ENCODE measurements around the gene GOLGA6L2. TPM values are rescaled to one million over a fixed set of nuclear protein-coding genes. Genes with fewer than 3 reads are reported as not detected.
"Not testable (repeated sequence)": the region's sequence is repeated elsewhere in the genome, so short reads cannot be mapped to it uniquely, and the experiment has no call there.

GOLGA6L2 gene
- total RNA-seq, 1 experiment from 2014 or later: not detected

DNA sequence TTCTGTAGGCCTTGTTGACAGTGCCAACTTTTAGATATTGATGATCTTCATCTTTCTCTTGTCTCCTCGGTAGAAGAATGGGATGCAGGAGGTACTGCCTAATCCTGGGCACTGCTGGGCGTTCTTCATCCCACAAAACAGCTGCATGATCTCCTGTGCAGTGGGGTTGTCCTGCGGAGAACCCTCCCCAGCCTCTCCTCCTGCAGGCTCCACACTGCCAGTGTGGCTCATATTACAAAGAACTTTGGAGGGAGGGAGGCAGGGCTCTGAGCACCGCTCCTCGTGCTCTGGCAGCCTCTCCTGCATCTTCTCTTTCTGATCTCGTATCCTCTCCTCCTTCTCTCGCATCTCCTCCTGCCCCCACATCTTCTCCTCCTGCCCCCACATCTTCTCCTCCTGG, 7.5 kb downstream of the GOLGA6L2 start:
- no peaks in the 10 kb centered on the region for H3K9me3 ChIP-seq (replicated peaks)
- no peaks in the 10 kb centered on the region for H3K27me3 ChIP-seq
- DNase-seq: peak; percentile 48 to 69
- H3K4me3 ChIP-seq: no peak overlapping the region
- H3K27ac ChIP-seq: no peak overlapping the region
- H3K4me1 ChIP-seq: no peaks in the 10 kb centered on the region
- H3K36me3 ChIP-seq: no peaks in the 10 kb centered on the region

DNA sequence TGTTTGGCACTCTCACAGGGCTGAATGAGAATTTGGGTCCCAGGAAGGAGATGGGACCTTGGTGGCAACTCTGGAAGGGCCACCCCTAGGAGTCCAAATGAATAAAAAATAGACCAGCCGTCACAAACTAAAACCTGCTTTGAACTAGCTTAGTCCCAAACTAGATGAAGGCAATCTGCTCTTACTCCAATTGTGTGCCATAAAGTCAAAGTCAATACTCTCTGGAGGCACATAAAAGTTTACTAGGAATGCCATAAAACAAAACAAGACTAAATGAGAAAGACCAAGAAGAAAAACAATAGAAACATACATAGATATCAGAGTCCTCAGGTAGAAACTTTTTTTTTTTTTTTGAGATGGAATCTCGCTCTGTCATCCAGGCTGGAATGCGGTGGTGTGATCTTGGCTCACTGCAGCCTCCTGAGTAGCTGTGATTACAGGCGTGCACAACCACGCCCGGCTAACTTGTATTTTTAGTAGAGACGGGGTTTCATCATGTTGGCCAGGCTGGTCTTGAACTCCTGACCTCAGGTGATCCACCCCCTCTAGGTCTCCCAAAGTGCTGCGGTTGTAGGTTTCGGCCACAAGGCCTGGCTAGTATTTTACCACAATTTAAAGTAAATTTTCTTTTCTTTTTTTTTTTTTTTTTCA, 8.1 kb downstream of the GOLGA6L2 start:
- no peak overlapping the region for H3K4me3 ChIP-seq
- no peaks in the 10 kb centered on the region for H3K36me3 ChIP-seq
- H3K9me3 ChIP-seq (replicated peaks): no peaks in the 10 kb centered on the region
- no peak for DNase-seq
- H3K27me3 ChIP-seq: no peaks in the 10 kb centered on the region
- H3K4me1 ChIP-seq: no peaks in the 10 kb centered on the region
- no peak overlapping the region for H3K27ac ChIP-seq

DNA sequence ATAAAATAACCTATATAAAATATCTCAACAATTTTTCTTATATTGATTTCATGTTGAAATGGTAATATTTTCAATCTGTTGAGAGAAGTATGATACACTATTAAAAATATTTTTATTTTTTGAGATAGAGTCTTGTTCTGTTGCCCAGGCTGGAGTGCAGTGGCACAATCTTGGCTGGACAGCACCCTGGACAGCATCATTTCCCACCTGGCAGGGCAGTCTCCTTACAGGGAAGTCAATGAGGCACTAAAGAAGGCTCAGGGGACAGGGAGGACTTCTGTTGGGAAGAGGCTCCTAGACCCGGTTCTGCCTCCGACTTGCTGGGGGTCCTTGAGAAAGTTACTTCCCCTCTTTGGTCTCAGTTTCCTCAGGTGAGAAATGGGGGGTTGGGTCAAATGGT, 9.4 kb downstream of the GOLGA6L2 start:
- Histone ChIP-seq H3K4me1 (no peaks in the 10 kb centered on the region), H3K4me3 (no peak overlapping the region), H3K27me3 (no peaks in the 10 kb centered on the region), H3K27ac (no peak overlapping the region), H3K9me3 (replicated peaks) (no peaks in the 10 kb centered on the region), H3K36me3 (no peaks in the 10 kb centered on the region)
- no peak for DNase-seq

DNA sequence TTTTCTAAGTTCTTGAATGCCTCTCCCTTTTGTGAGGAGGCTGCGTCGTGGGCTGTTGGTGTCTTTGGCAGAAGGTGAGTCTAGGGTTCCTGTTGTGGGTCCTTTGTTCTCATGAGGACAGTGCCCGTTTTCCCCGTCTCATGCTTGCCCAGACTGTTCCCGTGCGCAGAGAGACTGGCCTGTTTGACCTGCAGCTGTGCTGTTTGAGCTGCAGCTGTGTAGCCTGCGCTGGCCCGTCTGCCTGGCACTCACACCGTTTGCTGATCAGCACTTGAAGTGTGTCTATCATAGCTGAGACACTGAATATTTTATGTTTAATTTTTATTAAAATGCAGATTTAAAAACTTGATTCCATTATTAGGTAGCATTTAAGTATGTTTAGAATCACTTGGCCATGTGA, 9.9 kb downstream of the GOLGA6L2 start:
- no peak overlapping the region for H3K27ac ChIP-seq

DNA sequence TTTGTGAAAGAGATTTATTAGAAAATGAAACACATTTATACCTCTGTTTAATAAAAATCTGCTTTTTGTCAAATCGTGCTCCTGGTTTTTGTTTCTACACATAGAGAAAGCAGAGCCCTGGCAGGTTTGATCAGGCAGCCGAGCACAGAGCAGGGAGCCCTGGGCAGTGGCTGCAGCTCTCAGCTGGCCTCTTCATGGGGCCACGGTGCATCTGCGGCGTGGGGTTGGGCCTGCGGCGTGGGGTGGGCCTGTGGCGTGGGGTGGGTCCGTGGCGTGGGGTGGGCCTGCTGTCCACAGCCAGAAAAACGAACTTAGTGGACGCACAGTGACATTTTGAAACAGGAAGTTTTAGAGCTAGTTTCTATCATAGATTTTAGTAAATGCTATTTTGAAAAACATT, 10.6 kb downstream of the GOLGA6L2 start:
- Histone ChIP-seq H3K4me1 (no peaks in the 10 kb centered on the region), H3K36me3 (no peaks in the 10 kb centered on the region), H3K4me3 (no peak overlapping the region), H3K27ac (no peak overlapping the region), H3K9me3 (replicated peaks) (no peaks in the 10 kb centered on the region), H3K27me3 (no peaks in the 10 kb centered on the region)
- no peak for DNase-seq

More for the DNA sequence above, 9.9 kb downstream of the GOLGA6L2 start:
- H3K36me3 ChIP-seq: no peaks in the 10 kb centered on the region
- no peaks in the 10 kb centered on the region for H3K4me1 ChIP-seq
- no peaks in the 10 kb centered on the region for H3K9me3 ChIP-seq (replicated peaks)
- DNase-seq: no peak
- no peak overlapping the region for H3K4me3 ChIP-seq
- no peaks in the 10 kb centered on the region for H3K27me3 ChIP-seq

DNA sequence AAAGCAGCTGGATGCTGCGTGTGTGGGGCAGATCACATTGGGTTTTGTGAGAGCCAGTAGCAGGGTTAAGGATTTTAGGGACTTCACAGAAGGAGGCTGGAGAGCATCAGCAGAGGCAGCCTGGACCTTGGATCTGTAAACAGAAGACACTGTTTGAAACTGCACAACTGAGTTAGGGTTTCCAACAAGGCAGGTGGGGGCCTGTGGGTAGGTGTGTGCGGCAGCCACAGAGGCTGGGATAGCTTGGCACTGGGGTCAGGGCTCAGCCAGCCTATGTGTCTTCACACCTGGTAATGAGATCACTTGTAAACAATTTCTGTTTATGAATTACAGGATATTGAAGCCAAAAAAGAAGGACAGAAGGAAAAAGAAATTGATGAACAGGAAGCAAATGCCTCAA, 12.3 kb downstream of the GOLGA6L2 start:
- not testable (repeated sequence) for H3K27ac ChIP-seq; DNase-seq; H3K27me3 ChIP-seq; H3K36me3 ChIP-seq; H3K4me1 ChIP-seq; H3K9me3 ChIP-seq (replicated peaks); H3K4me3 ChIP-seq

DNA sequence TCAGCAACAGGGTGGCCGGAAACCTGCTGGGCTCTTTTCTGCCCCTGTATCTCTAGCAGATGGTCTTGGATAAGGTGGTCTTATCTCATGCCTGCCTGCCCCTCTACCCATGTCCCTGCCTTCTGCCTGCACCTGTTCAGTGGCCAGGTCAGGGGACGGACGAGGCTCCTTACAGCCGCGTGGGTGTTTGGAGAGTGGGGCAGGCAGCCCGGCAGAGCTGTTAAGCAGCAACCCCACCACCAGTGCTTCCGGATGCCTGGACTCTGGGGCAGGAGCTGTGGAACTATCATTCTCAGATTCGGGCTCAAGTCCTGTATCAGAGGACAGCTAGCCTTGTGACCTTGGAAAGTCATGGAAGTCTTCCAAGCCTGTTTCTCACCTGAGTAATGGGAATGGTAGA, 21.7 kb downstream of the GOLGA6L2 start:
- not testable (repeated sequence) for DNase-seq

DNA sequence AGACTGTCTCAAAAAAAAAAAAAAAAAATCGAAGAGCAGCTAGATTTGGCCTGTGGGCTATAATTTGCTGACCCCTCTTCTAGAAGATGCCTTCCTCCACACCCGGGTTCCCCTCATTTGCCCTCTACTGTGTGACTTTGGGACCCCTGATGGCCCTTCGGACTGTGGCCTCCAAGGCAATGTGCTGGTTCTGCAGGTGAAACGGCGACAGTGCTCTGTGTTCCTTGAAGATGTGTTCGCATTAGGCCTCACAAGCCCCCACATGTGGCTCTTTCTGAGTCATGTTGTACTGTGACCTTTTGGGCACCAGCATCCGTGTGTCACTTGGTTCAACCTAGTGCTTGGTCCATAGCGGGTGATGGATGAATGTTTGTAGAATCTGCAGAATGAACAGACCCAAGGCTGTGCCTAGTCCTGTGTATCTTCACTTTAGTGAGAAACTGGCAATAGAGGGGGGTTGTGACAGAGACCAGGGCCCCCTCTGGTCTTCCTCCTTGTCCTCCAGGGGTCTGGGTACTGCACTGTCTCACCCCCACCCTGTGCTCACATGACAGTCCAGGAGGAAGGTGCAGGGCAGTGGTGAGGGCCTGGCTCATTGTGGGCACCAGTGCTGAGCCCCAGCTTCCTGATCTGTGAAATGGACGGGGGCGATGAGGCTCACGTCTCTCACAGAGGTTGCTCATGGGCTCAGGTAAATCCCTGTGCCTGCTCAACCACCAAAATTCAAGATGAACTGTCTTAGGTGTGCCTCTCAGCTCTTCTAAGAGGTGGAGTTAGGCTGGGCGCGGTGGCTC, 22.7 kb downstream of the GOLGA6L2 start:
- no peaks in the 10 kb centered on the region for H3K9me3 ChIP-seq (replicated peaks)
- H3K4me3 ChIP-seq: no peak overlapping the region
- no peaks in the 10 kb centered on the region for H3K27me3 ChIP-seq
- H3K4me1 ChIP-seq: no peaks in the 10 kb centered on the region
- H3K36me3 ChIP-seq: no peaks in the 10 kb centered on the region
- DNase-seq: no peak
- H3K27ac ChIP-seq: no peak overlapping the region

More for the DNA sequence above, 21.7 kb downstream of the GOLGA6L2 start:
- H3K4me1 ChIP-seq; H3K9me3 ChIP-seq (replicated peaks); H3K36me3 ChIP-seq; H3K27ac ChIP-seq; H3K27me3 ChIP-seq; H3K4me3 ChIP-seq: not testable (repeated sequence)

DNA sequence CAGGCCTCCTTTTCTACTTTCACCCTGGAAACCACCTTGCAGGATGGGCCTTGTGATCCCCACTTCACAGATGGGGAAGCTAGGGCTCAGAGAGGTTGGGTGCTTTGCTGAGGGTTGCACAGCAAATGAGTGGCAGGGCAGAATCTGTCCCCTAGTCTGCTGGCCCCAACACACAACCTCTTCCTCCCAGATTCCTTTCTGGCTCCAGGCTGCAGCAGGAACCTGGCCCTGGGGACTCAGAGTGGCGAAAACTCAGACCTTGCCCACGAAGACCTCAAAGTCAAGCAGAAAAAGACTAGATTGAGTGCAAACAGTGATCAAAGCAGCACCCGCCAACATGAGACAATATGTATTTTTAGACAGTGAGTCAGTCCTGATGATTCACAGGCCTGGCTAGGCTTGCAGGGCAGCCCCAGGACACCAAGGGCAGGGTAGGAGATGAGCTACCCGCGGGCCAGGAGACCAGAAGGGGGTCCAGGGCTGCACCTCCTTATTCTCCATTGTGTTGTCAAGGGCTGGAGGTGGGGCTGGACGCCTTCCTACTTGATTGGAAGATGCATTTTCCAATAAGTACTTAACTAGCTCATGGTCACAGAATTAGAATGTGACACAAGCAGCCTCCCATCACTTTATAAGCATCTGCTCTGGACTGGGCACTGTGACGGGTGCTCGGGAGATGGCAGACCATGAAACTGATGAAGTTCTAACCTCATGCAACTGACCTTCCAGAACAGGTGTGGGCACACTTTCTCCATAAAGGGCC, 23.9 kb downstream of the GOLGA6L2 start:
- Histone ChIP-seq H3K27me3 (no peaks in the 10 kb centered on the region), H3K27ac (no peak overlapping the region), H3K9me3 (replicated peaks) (no peaks in the 10 kb centered on the region), H3K4me3 (no peak overlapping the region), H3K4me1 (no peaks in the 10 kb centered on the region), H3K36me3 (no peaks in the 10 kb centered on the region)
- peak; percentile 25 to 33 for DNase-seq

DNA sequence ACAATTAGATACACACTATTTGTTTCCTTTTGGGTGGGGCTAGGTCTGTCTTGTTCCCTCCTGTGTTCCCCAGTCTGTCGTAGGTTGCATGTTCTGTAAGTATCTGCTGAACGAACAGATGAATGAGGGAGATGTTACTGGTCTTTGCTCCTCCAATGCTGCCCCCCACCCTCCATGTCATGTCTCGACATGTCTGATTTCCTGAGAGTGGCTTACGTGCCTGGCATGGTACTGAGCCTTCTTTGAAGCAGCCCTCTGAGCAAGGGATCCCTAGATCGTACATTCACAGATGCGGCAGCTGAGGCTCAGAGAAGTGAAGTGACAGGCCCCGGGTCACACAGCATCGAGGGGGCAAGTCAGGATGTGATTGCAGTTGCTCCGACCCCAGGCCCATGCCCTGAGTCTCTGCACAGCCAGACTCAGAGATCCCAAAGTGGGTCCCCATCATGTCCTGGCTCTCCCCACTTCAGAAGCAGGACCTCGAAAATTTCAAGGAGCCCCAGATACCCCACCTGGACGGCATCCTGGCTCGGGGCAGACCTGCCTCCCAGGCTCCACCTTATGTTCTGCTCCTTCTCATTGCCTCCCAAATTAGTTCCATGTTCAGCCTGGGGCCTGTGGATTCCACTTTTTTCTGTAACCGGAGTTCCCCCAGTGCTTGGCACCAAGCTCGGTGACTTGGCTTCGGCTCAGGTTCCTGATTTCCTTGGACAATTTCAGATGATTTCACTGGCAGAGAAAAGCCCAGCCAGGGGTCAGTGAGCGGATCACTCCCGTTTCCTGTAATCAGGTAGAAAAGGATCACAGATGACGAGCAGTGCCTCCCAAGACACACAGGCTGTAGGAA, 24.7 kb downstream of the GOLGA6L2 start:
- Histone ChIP-seq H3K4me1 (no peaks in the 10 kb centered on the region), H3K4me3 (no peak overlapping the region), H3K27me3 (no peaks in the 10 kb centered on the region), H3K9me3 (replicated peaks) (no peaks in the 10 kb centered on the region), H3K36me3 (no peaks in the 10 kb centered on the region), H3K27ac (no peak overlapping the region)
- DNase-seq: no peak

DNA sequence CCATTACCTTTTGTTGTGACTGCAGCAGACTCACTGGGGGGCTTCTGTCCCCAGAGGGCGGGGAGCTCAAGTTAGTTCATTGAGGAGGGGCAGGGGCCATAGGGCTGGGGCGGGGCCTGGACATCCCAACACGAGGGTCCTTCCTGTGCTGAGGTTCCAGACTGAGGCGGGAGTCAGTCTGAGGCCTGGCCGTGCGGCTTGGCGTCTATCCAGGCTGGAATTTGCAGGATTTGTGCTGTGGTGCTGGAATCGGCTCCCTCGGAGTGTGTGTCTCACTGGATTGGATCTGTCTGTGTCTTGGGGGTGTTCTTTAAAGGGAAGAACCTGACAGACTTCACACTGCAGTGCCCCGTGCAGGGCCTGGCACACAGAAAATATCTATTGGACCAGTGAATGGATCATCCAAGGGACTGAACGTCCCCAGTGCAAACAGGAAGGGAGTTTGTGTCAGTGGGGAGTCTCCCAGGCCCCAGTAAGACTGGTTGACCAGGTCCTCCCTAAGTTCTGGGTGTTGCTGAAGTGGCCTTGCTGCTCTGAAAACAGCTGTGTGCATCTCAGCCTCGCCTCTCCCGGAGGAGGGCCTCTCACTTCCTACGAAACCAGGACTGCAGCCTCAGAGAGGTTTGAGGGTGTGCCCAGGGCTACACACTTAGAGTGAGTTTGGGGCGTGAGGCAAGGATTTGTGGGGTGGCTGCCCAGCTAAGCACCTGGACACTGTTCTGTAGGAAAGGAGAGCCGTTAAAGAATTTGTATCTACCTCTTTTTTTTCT, 26.1 kb downstream of the GOLGA6L2 start:
- Histone ChIP-seq H3K27ac (no peak overlapping the region), H3K4me3 (no peak overlapping the region), H3K27me3 (no peaks in the 10 kb centered on the region), H3K4me1 (no peaks in the 10 kb centered on the region; the same call in 1 of the 2 replicates), H3K36me3 (no peaks in the 10 kb centered on the region), H3K9me3 (replicated peaks) (no peaks in the 10 kb centered on the region)
- peak; percentile 53 to 56 for DNase-seq

DNA sequence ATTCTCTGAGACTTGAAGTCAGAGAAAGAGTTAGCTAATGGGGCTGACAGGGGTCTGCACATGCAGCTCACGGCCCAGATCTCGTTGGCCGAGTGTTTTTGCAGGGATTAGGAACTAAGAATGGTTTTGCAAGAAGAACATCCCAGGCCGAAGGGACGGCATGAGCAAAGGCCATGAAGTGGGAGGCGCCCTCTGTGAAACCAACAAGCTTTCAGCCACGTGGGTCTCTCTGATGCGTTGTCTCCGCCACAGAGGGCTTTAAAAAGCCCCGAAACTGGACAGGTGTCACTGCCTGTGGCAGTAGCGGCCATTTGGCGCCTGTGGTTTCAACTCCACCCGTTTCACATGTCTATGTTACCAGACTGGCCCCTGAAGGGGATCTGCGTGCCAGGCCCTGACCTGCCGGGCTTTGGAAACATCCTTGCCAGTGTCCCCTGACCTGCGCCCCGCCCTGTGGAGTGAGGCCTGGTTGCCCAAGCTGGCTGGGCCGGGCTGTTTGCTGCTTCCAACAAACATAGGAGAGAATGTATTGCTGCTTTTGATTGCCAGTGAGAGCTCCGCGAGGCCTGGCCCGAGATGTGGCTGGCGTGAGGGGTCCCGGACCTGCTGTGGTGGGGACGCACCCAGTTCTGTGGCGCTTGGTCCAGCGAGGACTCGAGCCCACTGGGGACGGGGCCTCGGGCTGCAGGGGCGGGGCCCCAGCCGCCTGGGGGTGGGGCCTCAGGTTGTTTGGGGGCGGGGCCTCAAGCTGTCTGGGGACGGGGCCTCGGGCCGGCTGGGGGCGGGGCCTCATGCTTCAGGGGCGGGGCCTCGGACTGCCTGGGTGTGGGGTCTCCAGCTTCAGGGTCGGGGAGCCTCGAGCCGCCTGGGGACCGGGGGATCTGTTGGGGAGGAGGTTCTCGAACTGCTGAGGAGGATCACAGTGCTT, 30.4 kb downstream of the GOLGA6L2 start:
- H3K36me3 ChIP-seq: no peaks in the 10 kb centered on the region
- peak overlapping the region; percentile 50 for H3K4me3 ChIP-seq
- H3K27me3 ChIP-seq: no peaks in the 10 kb centered on the region
- H3K9me3 ChIP-seq (replicated peaks): no peaks in the 10 kb centered on the region
- peak overlapping the region; percentile 36; the same call in 1 of the 2 replicates for H3K27ac ChIP-seq
- peak; percentile 58 to 63 for DNase-seq
- H3K4me1 ChIP-seq: no peaks in the 10 kb centered on the region; the same call in 1 of the 2 replicates

DNA sequence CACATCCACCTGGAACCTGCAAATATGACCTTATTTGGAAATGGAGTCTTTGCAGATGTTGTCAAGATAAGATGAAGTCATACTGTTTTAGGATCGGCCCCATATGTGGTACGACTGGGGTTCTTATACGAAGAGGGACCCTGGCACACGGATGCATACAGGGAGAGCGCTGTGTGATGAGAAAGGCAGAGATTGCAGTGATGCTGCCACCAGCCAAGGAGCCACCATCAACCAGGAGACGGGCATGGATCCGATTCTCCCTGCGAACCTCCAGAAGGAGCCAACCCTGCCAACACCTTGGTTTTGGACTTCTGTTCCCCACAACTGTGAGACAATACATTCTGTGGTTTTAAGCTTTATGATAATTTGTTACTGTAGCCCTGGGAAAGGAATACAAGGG, 31.2 kb downstream of the GOLGA6L2 start:
- not testable (repeated sequence) for H3K27ac ChIP-seq; H3K9me3 ChIP-seq (replicated peaks); DNase-seq; H3K4me3 ChIP-seq; H3K4me1 ChIP-seq; H3K36me3 ChIP-seq; H3K27me3 ChIP-seq
